GM19397 (cell line): ENCODE measurements around the gene CNDP1.
"Not testable (repeated sequence)": the region's sequence is repeated elsewhere in the genome, so short reads cannot be mapped to it uniquely, and the experiment has no call there.

Source experiments
- ATAC-seq: cut with Tn5 transposase; IDR thresholded peaks from one replicate; pipeline ENCODE4 v1.9.1; 2021; ENCODE audit warnings: mild to moderate bottlenecking, moderate library complexity; ENCODE audit not compliant: unreplicated experiment

CNDP1 gene

GRCh38 chr18:74520096-74520833, 14.0 kb upstream of the CNDP1 start:
- ATAC-seq: no peak

DNA sequence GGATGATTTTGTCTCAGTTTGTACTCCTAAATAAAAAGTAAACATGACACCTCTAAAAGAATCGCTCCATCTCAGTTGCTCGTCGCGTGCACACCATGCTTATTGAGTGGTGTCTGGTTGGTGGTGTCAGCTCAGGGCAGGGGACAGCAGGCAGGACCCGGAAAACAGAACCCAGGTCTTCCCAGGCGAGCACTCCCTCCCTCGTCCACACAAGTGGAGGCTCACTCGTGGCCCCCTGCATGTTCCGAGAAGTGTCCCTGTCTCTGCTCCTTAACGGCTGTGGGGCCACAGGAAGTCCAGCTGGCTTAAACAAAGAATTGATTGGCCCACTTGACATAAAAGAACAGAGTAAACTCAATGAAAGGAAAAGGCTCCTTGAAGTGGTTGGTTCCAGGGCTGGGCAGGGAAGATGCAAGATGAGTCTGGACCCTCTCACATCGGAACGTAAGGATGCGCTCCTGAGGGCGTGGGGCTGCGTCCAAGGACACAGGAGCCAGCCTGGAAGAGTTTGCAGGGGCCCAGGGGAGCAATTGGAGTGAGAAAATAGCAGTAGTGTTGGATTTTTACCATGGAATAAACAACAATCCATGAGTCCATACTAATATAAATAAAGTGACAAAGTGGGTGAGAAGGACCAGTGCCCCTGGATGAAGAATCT, 13.1 kb upstream of the CNDP1 start:
- no peak for ATAC-seq

DNA sequence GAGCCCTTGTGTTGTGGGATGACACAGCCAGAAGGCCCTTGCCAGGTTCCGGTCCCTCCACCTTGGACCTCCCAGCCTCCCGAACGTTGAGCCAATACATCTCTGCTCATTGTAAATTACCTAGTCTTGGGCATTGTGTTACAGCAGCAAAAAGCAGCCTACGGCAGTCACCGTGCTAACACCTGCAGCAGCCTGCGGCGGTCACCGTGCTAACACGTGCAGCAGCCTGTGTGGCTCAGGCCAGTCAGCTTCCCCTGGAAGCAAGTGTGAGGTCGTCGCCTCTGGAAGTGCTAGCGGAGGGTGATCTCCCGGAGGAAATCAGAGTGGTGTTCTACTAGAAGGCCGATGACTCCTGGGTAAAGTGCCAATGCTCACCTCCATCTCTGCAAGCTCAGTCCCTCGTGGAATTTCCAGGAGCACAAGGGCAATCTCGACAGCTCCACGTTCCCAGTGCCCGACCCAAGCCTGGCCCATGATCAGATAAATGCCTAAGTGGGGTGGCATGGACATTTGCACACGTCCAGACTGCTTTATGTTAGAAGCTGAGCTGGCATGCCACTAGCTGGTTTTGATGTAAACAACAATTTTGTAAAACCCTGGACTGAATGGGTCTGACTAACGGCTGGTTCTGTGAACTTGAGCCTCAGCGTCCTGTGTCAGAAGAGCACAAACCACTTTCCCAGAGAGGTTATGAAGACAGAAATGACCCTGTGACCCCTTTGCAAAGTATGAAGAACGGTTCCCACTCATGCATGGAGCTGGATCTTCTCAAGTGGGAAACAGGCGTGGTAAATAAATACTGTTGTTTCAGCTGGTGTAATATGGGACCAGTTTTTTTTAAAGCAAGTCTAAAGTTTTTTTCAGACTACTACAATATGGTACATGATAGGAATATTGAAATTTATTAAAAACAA, 11.4 kb upstream of the CNDP1 start:
- ATAC-seq: no peak

DNA sequence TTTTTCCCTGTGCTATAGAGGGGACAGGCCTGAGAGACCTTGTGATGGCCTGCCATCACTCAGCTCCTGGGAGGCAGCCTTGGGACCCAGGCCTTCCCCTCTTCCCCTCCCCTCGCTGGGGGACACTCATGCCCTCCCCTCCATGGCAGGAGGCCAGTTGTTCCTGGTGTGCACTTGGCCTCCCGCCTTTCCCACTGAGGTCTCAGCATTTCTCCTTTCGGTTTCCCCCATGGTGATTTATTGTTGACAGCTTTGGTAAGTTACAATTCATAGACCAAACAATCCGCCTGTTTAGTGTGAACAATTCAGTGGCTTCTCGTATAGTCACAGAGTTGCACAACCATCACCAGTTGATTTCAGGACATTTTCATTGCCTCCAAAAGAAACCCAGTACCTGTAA, 10.2 kb upstream of the CNDP1 start:
- ATAC-seq: no peak

DNA sequence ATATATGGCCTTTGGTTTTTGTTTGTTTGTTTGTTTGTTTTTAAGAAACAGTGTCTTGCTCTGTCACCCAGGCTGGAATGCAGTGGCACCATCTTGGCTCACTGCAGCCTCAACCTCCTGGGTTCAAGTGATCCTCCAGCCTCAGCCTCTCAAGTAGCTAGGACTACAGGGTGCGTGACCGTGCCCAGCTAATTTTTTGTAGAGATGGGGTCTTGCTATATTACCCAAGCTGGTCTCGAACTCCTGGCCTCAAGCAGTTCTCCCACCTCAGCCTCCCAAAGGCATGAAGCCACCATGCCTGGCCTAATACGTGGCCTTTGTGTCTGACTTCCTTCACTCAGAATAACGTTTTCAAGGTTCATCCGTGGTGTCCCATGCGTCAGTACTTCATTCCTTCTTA, 9.4 kb upstream of the CNDP1 start:
- ATAC-seq: not testable (repeated sequence)

GRCh38 chr18:74525741-74526140, 8.6 kb upstream of the CNDP1 start:
- no peak for ATAC-seq

GRCh38 chr18:74526488-74526887, 7.8 kb upstream of the CNDP1 start:
- no peak for ATAC-seq

- no peak for ATAC-seq
These were observed 5.8 kb upstream of the CNDP1 start for GRCh38 chr18:74528478-74528877.

GRCh38 chr18:74528913-74529312, 5.4 kb upstream of the CNDP1 start:
- no peak for ATAC-seq

GRCh38 chr18:74529378-74529777, 4.9 kb upstream of the CNDP1 start:
- ATAC-seq: no peak

DNA sequence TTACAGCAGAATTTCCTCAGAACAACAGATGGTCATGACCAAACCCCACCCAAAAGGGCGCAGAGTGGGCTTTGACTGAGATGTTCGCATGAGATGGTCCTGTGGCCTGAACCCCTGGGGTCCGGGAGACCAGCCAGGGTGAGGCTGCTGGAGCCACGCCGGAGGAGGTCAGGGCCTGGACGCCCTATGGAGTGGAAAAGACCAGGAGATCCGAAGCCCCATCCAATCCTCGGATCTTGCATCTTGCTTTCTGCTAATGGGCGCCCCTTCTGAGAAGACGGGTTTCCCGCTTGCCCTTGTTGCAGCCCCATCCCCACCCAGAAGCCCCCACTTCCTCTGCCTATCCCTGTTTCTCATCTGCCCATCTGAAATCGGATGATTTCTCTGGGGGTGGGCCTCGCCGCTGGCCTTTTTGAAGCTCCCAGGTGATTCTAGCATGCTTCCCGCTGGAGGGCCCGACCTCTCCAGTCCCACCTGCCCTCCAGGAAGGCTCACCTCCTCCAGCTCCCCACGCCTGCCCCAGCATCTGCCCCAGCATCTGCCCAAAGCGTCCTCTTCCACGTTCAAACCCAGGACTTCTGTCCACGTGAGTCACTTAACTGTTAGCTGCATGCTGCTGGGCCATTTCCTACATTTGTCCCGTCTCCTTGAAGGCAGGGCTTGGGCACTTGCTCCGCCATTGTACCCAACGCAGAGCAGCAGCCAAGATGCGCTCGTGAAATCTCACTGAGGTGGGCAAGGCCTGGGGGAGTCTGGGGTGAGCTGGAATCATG, 4.3 kb upstream of the CNDP1 start:
- no peak for ATAC-seq

GRCh38 chr18:74530584-74530862, 3.8 kb upstream of the CNDP1 start:
- no peak for ATAC-seq

DNA sequence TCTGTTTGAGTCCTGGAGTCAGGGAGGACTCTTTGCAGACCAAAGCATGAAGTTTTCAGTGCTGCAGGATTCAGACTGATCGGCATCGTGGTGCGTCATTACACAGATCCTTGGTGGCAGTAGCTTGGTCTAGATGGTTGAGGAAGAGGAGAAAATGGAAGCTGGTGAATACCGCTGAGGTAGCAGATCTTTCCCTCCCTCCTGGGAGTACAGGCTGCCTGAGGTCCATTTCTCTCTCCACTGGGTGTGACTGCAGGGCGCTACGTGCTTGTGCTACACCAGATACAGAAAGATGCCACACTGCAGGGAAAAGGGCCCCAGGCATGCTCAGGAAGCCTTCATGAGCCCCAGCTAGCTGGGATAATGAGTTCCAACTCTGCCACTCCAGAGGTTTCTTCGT, 3.3 kb upstream of the CNDP1 start:
- no peak for ATAC-seq

- no peak for ATAC-seq
These were observed 1.7 kb upstream of the CNDP1 start for GRCh38 chr18:74532511-74533025.

- no peak for ATAC-seq
These were observed 634 bp upstream of the CNDP1 start for GRCh38 chr18:74533666-74534065.

DNA sequence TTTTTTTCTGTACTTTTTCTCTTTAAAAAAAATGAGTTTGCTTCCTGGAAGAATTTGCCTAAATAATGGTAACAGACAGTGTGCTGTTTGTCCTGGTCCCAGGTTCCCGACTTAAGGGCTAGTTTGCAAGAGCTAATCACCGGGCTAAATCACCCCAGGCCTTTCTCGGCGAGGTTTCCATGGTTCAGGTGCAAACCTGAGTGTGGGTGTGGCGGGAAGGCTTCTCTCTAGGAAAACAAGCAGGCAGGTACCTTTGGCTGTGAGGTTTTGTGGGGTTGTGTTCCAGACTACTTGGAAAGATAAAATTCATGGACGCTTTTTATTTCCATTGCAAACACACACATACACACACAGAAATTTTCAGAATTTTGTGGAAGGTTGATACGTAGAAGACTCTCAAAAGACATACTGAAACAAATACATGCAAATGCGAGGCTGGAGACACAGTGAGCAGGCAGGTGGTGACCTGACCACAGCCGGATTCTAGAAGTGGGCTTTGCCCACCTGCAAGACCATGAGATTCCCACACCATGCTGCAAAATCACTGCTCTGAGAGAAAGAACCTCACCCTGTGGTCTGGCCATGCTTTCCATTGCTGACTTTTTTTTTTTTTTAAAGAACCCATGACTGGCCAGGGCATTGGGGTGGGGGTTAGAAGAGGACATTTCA, 815 bp downstream of the CNDP1 start:
- no peak for ATAC-seq

GRCh38 chr18:74539289-74539688, 5.0 kb downstream of the CNDP1 start:
- no peak for ATAC-seq

GRCh38 chr18:74540652-74541421, 6.5 kb downstream of the CNDP1 start:
- ATAC-seq: no peak

DNA sequence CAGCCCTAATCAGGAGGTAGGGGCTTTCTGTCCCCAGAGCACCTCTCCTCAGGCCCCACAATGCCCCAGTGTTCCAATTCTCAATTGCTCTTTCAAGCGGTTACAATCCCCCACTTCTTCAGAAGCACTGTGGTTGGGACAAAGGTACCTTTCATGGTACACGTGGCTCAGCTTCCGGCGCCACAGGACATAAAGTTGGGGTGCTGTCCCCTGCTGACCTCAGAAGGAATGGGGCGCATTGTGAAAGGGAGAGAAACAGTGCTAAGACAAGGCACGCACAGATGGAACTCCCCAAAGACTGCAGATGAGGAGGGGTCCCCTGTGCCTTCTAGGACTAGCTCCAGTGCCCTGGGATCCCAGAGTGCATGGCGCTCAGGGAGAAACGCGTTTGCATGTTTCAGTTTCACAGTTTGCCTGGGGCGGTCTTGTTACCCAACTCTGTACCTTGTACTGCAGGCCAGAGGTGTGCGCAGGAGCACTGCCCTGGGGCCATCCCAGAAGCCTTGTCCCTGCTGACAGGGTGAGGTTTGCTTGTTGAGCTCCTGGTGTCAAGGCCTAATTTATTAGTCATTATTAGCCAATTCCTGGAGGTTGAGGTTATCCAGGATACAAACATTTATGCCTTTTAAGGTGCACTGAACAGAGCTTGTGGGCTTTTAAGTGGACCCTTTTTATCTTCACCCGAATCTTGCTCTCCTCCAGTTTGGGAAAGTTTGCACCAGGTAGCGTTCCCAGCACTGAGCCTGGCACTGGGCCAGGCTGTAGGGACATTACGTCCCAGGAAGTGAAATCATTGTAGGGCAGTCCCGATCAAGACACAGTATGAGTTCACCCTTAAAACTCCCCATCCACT, 7.6 kb downstream of the CNDP1 start:
- ATAC-seq: no peak
